ENCODE results near the gene NTN5.
A peak's percentile ranks its signal among the peaks of the same experiment; 100 is the strongest.
"Not testable (repeated sequence)": the region's sequence is repeated elsewhere in the genome, so short reads cannot be mapped to it uniquely, and the experiment has no call there.

Gene NTN5

GRCh38 chr19:48695743-48696352 lies 23.0 kb upstream of the NTN5 start, which contains the start of gene FUT2:
Gene FUT2, plus strand, starts transcription at chr19:48695971. Its CDS starts 6,986 bp downstream, at chr19:48702957.
- DNase-seq: no peak

- not testable (repeated sequence) for DNase-seq
These were observed 20.8 kb upstream of the NTN5 start for GRCh38 chr19:48693629-48694028.

DNA sequence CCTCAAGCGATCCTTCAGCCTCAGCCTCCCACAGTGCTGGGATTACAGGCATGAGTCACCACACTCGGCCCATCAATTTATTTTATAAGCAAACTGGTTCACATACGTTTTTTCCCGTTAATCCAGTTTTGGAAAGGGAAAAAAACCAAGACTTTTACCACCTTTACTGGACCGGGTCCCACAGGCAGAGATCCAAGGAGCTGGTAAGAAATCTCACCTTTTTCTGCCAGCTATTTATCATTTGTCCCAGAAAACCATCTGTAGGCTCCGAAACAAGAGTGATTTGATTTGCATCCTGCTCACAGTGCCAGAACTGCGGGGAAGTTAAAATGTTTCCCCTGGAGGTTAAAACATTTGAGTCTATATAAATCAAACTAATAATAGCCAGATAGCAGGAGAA lies 16.6 kb upstream of the NTN5 start:
- DNase-seq: no peak

DNA sequence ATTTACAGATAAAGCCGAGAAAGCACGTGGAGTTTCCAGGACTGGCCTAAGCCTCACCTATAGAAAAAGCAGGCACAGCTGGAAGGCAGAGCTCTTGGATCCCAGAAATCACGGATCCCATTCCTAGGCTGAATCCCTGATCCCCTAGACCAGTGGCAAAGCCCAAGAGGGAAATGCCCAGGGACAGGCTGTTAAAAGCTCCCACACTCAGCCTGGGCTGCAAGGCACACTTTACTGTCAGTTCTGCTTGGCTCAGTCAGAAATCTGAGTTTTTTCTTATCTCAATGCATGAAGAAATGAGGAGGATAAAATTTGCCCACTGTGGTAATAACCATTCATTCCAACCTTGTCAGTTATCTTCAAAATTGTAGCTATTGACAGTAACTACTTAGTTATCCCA lies 15.0 kb upstream of the NTN5 start:
- DNase-seq: no peak

- DNase-seq: not testable (repeated sequence)
These were observed 13.8 kb upstream of the NTN5 start for GRCh38 chr19:48686637-48687036.

DNA sequence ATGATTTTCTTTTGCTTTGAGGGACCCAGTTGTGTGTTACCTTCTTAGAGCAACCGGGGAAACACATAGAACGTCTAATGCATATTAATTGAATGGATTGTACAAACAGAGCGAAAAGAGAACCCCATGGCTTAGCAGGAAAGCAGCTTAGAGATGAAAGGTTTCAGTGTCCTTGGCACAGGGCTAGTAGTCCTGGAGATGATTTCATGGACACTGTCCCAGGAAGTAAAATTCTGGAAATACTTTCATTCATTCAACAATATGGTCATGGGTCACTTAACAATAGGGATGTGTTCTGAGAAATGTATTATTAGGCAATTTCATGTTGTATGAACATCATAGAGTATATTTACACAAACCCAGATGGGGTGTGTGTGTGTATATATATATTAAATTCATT lies 13.3 kb upstream of the NTN5 start:
- DNase-seq: no peak

DNA sequence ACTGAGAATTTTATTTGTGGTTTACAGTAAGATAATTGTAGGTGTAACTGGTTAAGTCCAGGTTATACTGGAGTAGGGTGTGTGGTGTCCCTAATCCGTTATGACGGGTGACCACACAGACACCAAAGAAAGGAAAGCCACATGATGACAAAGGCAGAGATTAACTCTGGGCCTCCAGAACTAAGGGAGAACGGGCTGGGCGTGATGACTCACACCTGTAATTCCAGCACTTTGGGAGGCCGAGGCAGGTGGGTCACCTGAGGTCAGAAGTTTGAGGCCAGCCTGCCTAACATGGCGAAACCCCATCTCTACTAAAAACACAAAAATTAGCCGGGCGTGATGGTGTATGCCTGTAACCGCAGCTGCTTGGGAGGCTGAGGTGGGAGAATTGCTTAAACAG lies 12.8 kb upstream of the NTN5 start:
- no peak for DNase-seq

- peak; percentile 52 for DNase-seq
These were observed 10.5 kb upstream of the NTN5 start for GRCh38 chr19:48683349-48683748.

DNA sequence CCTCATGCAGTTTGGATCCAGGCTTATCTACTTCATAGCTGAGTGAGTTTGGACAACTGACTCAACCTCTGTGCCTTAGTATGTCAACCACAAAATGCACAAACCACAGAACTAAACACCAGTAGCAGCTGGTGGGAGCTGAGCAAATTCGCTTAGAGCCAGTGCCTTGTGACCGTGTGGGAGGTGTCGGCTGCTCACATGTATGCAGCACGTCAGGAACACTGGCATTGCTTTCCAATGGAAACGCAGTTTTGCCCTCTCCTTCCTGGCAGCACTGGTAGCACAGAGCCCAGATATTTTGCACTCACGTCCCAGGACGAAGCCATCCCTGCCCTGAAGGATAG lies 8.3 kb upstream of the NTN5 start:
- peak; percentile 36 for DNase-seq

GRCh38 chr19:48680436-48681126 lies 7.8 kb upstream of the NTN5 start:
- no peak for DNase-seq

GRCh38 chr19:48680006-48680405 lies 7.2 kb upstream of the NTN5 start:
- not testable (repeated sequence) for DNase-seq

GRCh38 chr19:48678201-48678600 lies 5.4 kb upstream of the NTN5 start:
- DNase-seq: no peak

DNA sequence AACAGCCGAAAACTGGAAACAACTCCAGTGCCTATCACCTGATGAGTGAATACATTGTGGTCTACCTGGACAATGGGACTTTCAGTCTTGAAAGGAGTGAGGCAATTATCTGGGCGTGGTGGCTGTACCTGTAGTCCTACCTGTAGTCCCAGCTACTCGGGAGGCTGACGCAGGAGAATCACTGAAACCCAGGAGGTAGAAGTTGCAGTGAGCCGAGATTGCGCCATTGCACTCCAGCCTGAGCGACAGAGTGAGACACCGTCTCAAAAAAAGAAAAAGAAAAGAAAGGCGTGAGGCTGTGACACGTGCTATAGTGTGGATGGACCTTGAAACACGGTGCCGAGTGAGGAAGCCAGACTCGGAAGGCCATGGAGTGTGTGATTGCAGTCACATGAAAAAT lies 4.1 kb upstream of the NTN5 start:
- no peak for DNase-seq

GRCh38 chr19:48676487-48676886 lies 3.7 kb upstream of the NTN5 start:
- DNase-seq: no peak

GRCh38 chr19:48674921-48675824 lies 2.4 kb upstream of the NTN5 start:
- DNase-seq: peak; percentile 78

- no peak for DNase-seq
These were observed 1.5 kb upstream of the NTN5 start for GRCh38 chr19:48674216-48674809.

- no peak for DNase-seq
These were observed 751 bp upstream of the NTN5 start for GRCh38 chr19:48673436-48674100.

DNA sequence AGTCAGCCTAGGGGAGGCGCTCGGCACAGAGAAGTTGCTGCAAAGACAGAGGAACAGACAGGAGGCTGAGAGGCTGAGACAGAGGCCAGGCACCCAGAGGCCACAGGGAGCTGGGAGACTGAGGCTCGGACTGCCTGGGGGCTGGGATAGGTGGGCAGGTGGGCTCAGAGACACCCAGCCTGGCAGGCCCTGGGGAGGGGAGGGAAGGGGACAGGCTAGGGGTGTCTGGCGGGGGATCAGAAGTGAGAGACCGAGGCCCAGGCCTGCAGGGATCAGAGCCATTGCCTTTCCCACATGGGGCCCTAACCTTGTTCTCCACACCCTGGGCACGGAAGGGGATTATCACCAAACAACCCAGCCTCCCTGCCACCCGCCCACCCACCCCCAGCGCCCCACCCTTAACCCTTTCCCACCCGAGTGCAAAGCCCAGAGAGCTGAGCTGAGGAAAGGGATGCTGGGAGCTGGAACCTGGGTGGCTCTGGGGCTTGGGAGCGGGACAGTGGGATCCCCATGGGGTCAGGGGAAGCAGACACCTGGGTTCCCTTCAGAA lies 1.3 kb downstream of the NTN5 start:
- no peak for DNase-seq

- no peak for DNase-seq
These were observed 1.9 kb downstream of the NTN5 start for GRCh38 chr19:48670699-48671445.

DNA sequence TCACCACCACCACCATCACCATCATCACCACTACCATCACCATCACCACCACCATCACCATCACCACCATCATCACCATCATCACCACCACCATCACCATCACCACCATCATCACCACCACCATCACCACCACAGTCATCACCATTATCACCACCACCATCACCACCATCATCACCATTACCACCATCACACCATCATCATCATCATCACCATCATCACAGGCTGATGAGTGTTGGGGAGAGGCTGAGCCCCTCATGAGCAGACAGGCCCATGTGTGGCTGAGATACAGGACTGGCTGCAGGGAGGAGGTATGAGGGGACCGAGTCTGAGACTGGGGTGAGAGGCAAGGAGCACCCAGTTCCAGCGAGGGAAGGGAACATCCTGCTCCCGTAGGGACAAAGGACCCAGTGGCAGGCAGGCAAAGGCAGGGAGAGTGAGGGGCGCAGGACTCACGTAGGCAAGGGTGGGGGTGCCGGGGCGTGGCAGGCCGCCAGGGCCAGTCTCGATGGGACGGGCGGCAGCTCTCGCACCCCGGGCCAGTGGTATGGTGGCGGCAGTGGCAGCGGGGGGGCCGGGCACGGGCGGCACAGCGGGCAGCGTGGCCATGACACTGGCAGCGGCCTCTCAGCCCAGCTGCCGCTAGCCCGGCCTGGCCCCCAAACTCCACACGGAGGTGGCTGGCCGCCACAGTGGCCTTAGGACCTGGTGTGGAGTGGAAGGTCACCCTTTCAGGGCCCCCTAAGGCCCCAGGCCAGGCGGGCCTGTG lies 2.7 kb downstream of the NTN5 start:
- no peak for DNase-seq

DNA sequence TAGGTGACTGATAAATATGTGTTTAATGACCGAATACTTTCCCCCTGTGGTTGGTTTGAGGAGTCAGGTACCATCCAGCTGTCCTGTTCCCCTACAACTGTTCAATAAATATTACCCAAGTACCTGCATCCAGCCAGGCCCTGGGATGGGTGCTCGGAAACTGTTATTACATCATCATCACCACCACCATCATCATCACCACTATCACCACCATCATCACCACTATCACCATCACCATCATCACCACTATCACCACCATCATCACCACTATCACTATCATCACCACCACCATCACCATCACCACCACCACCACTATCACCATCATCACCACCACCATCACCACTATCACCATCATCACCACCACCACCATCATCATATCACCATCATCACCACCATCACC lies 4.1 kb downstream of the NTN5 start:
- no peak for DNase-seq

Data from fibroblast of skin of right biceps (primary cell).